ENCODE results near the gene LCN15.

The LCN15 gene, protein sequence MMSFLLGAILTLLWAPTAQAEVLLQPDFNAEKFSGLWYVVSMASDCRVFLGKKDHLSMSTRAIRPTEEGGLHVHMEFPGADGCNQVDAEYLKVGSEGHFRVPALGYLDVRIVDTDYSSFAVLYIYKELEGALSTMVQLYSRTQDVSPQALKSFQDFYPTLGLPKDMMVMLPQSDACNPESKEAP

DNA sequence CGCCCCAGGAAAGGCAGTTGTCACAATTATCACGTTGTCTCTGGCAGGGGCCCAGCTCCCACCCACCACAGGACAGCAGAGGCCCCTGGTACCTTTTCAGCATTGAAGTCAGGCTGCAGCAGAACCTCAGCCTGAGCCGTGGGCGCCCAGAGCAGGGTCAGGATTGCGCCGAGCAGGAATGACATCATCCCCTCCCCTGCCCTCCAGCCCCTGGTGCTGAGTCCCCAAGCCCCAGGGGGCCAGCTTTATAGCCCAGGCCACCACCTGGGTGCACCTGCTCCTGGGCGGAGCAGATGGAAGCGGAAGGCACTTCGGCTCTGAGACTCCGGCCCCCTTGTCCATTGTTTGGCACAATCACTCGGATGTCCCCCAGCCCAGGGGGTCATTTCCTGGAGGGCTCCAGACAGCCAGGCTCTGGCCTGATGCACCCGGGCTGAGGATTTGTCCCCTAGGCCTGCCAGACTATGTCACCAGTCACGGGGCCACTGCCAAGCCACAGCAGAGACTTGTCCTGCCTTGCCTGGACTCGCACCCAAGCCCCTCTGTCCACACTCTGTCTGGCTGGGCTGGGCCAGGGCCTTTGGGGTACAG is at the start of gene LCN15:
LCN15 (minus strand) TSS at position 218 of the 591 bp plus-strand sequence; CDS start at position 188, 30 bp downstream.
- DNase-seq (ENCODE audit: low read depth): no peak
- H3K4me3 ChIP-seq (ENCODE audit: low read depth, low read length): no peak within 1 kb of the TSS
- TF ChIP-seq, protein P1, sequence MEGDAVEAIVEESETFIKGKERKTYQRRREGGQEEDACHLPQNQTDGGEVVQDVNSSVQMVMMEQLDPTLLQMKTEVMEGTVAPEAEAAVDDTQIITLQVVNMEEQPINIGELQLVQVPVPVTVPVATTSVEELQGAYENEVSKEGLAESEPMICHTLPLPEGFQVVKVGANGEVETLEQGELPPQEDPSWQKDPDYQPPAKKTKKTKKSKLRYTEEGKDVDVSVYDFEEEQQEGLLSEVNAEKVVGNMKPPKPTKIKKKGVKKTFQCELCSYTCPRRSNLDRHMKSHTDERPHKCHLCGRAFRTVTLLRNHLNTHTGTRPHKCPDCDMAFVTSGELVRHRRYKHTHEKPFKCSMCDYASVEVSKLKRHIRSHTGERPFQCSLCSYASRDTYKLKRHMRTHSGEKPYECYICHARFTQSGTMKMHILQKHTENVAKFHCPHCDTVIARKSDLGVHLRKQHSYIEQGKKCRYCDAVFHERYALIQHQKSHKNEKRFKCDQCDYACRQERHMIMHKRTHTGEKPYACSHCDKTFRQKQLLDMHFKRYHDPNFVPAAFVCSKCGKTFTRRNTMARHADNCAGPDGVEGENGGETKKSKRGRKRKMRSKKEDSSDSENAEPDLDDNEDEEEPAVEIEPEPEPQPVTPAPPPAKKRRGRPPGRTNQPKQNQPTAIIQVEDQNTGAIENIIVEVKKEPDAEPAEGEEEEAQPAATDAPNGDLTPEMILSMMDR (IDR thresholded peaks at IDR 0.05; ENCODE audit: control insufficient read depth, extremely low read depth, insufficient read depth): no peak

DNA sequence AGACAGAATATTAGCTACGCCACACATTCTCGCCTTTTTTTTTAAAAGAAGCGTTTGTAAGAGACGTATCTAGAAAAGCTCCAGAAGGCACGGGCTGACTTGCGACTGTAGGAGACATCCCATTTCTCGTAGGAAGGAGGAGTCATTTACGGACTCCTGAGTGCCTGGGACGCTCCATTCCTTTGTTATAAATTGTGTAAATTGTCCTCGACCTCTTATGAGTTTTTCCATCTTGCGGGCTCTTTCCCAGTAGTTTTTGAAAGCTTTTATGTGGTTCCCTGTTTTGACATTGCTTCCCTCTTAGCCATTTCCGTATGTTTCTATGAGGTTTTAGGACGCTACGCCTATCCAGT is 44.5 kb upstream of the LCN15 start:
- TF ChIP-seq, protein P1 (IDR thresholded peaks at IDR 0.05; ENCODE audit: control insufficient read depth, extremely low read depth, insufficient read depth): no peak
- H3K4me3 ChIP-seq (ENCODE audit: low read depth, low read length): peak overlapping the region; percentile 81
- DNase-seq (ENCODE audit: low read depth): no peak

DNA sequence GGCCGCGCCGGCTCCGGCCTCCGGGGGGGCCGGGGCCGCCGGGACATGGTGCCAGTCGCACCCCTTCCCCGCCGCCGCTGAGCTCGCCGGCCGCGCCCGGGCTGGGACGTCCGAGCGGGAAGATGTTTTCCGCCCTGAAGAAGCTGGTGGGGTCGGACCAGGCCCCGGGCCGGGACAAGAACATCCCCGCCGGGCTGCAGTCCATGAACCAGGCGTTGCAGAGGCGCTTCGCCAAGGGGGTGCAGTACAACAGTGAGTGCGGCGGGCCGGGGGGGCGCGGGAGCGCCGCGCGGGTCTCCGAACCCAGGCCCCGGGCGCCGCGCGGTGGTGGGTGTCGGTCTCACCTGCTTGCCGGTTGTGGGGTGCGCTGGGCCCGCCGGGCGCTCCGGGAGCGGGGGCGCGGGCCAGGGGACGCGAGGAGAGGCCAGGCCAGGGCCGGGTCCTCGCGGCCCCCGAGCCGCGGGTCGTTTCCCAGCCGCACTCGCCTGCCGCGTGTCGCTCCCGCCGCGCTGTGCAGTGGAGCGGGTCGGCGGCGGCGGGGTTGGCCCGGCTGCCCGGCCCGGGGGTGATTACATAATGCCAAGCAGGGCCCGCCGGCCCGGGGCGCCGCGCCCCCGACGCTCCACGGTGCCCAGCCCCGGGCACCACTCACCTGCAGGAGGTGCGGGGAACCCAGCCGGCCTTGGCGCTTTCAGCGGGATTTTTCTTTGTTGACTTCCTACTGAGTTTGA is 43.9 kb upstream of the LCN15 start:
- TF ChIP-seq, protein P1 (IDR thresholded peaks at IDR 0.05; ENCODE audit: control insufficient read depth, extremely low read depth, insufficient read depth): no peak
- peak overlapping the region; percentile 81 for H3K4me3 ChIP-seq (ENCODE audit: low read depth, low read length)
- DNase-seq (ENCODE audit: low read depth): no peak

DNA sequence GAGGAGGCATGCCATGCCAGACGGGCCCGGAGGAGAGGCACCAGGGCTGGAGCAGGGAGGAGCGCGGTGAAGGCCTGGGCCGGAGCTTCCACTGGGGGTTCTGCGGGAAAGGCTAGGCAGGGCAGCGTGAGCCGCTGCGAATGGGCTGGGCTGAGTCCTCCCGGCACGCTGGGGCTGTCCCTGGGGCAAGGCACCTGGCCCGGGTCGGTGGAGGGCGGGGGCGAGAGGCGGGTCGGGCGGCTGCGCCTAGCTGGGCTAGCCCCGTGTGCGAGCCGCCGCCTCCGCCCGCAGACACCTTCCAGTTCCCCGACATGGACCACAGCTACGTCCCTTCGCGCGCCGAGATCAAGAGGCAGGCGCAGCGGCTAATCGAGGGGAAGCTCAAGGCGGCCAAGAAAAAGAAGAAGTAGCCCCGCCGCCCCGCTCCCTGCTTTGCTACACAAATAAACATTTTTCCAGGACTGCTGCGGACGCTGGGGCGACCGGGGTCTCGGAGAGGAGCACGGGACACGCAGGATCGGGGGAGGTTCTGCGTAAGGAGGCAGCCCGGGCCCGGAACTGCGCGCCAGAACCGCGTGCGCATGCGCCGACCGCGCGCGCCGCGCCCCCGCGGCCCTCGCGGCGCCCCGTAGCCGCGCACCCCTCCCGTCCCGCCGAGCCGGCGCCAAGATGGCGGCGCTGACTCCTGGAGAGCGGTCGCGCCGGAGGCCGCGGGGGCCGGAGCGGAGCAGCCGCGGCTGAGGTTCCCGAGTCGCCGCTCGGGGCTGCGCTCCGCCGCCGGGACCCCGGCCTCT is 43.2 kb upstream of the LCN15 start, which contains the start of gene RABL6:
RABL6 (plus strand) TSS at position 668 of the 794 bp plus-strand sequence. CDS start 249 bp downstream, outside the sequence.
- TF ChIP-seq, protein P1 (IDR thresholded peaks at IDR 0.05; ENCODE audit: control insufficient read depth, extremely low read depth, insufficient read depth): no peak
- no peak for DNase-seq (ENCODE audit: low read depth)
- H3K4me3 ChIP-seq (ENCODE audit: low read depth, low read length): peak within 1 kb of the TSS; percentile 81

DNA sequence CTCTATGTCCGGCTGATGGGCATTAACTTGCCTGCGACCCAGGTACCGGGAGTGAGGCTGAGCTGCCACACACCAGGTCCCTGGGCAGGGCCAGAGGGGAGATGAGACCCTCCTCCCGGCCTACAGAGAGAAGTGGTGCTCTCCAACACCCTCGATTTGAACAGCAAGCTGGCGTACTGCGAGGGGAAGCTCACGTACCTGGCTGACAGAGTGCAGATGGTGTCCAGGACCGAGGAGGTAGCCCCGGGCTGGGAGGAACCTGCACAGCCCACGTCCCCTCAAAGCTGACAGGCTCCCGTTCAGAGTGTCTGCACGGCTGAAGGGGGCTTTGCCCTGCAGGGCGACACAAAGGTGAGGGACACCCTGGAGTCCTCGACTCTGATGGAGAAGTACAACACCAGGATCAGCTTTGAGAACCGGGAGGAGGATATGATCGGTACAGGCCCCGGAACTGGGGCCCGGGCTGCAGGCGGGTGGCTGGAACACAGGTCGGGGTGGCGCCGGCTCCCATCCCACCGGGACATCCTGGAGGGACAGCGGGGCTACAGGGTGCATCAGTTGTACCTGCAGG is 42.4 kb upstream of the LCN15 start:
- peak overlapping the region; percentile 81 for H3K4me3 ChIP-seq (ENCODE audit: low read depth, low read length)
- TF ChIP-seq, protein P1 (IDR thresholded peaks at IDR 0.05; ENCODE audit: control insufficient read depth, extremely low read depth, insufficient read depth): no peak
- DNase-seq (ENCODE audit: low read depth): no peak

DNA sequence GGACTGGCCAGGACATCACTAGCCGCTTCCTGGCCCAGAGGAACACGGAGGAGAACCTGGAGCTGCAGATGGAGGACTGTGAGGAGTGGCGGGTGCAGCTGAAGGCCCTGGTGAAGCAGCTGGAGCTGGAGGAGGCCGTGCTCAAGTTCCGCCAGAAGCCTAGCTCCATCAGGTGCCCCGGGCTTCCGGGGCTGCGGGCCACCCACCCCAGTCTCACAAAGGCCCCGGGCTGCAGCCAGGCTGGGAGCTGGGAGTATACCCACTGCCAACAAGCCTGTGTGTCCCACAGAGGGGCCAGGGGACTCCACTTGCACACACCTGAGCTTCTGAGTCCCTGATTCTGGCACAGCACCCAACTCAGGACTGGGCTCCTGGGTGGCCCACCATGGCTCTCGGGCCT is 41.7 kb upstream of the LCN15 start:
- TF ChIP-seq, protein P1 (IDR thresholded peaks at IDR 0.05; ENCODE audit: control insufficient read depth, extremely low read depth, insufficient read depth): no peak
- no peak for DNase-seq (ENCODE audit: low read depth)
- no peak overlapping the region; the same call in 1 of the 2 replicates for H3K4me3 ChIP-seq (ENCODE audit: low read depth, low read length)

All from LNCaP clone FGC (cell line).